Suprapubic skin (tissue), 4 donors: Measurements from ENCODE around the gene SH3TC1. TPM values are rescaled to one million over a fixed set of nuclear protein-coding genes. Genes with fewer than 3 reads are reported as not detected.

Experiments used
- DNase-seq, 2 donors: peaks; one replicate each; pipeline ENCODE4 v3.0.0-alpha.2; 2019; ENCODE audit warnings: low spot score in 2 of 2
- H3K27ac ChIP-seq: fragments of 200-600 bp; sonication (generic); one replicate; pipeline ENCODE4 v1.5.1; 2019
- H3K27me3 ChIP-seq: fragments of 200-600 bp; sonication (generic); one replicate; pipeline ENCODE4 v1.5.1; 2019
- H3K36me3 ChIP-seq: fragments of 200-600 bp; sonication (generic); one replicate; pipeline ENCODE4 v1.5.1; 2019
- H3K4me1 ChIP-seq: fragments of 200-600 bp; sonication (generic); one replicate; pipeline ENCODE4 v1.5.1; 2019
- H3K4me3 ChIP-seq: fragments of 200-600 bp; sonication (generic); one replicate; pipeline ENCODE4 v1.5.1; 2019; ENCODE audit warnings: mild to moderate bottlenecking
- H3K9me3 ChIP-seq: fragments of 200-600 bp; sonication (generic); one replicate; pipeline ENCODE4 v1.5.1; 2019
- EP300 ChIP-seq: sonication (generic); formaldehyde crosslinking; IDR thresholded peaks from one replicate; pipeline ENCODE4 v1.6.1; 2017; ENCODE audit warnings: antibody characterized with exemption
- POLR2A ChIP-seq, 2 donors: fragments of 450-650 bp; IDR thresholded peaks; one replicate each; pipeline ENCODE4 v1.6.1; 2017; ENCODE audit warnings: antibody characterized with exemption in 2 of 2, mild to moderate bottlenecking in 2 of 2, moderate library complexity in 2 of 2
- POLR2AphosphoS5 ChIP-seq, 3 donors: sonication (generic); formaldehyde crosslinking; IDR thresholded peaks; one replicate each; pipeline ENCODE4 v1.6.1; 2017; ENCODE audit warnings: antibody characterized with exemption in 3 of 3
- WGBS: methylation state at CpG from one replicate; pipeline ENCODE4 v1.1.5; 2018; 5-methylcytosine and 5-hydroxymethylcytosine counted together
- total RNA-seq, 4 donors: library from RNA; depleted of rRNA; stranded (reverse); fragments of >200 nt; gene quantifications; one replicate each; pipeline ENCODE4 v1.1.0, GENCODE V29; 2016
- TF ChIP-seq, protein P1 (sequence below), 2 donors: fragments of 200-600 bp in 1 of 2; fragments of 450-650 bp in 1 of 2; sonication (generic) in 1 of 2; IDR thresholded peaks; one replicate each; pipeline ENCODE4 v1.5.1; 2016 to 2019; ENCODE audit warnings: antibody characterized with exemption in 2 of 2, mild to moderate bottlenecking in 1 of 2, moderate library complexity in 1 of 2

The SH3TC1 gene
- total RNA-seq, 4 donors from 2014 or later, result 6.3 to 15.1 (median 9.9) TPM

DNA sequence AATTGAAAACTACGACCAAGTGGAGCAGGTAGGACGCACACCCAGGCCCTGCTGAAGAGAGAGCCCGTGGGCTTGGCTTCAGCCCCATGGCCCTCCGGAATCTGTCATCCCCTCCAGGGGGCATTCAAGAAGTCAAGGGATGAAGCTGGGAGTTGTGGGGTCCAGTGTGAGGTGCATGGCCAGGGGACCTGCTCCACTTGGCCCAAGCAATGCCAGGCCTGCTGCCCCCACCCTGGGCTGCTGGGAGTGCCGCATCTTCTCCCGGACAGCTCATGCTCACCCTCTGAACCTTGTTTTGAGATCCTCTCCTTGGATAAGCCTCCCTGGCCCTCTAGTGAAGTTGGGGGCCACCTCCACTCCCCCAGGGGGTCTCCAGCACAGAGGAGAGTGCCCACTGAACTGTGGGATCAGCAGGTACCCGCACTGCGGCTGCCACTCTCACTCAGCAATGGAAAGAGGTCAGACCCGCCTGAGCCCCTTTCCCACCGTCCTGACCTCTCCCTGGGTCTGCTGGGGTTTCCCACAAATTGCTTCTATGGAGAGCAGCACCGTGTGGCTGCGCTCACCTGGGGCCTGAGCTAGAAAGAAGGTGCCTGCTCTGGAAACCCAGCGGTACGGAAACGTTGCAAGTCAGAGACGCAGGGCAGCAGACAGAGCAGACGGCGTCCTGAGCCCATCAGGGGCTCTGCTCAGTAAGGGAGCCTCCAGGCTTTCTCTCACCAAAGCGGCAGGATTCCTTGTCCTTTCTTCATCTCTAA, 35.5 kb upstream of the SH3TC1 start:
- TF ChIP-seq, protein P1, sequence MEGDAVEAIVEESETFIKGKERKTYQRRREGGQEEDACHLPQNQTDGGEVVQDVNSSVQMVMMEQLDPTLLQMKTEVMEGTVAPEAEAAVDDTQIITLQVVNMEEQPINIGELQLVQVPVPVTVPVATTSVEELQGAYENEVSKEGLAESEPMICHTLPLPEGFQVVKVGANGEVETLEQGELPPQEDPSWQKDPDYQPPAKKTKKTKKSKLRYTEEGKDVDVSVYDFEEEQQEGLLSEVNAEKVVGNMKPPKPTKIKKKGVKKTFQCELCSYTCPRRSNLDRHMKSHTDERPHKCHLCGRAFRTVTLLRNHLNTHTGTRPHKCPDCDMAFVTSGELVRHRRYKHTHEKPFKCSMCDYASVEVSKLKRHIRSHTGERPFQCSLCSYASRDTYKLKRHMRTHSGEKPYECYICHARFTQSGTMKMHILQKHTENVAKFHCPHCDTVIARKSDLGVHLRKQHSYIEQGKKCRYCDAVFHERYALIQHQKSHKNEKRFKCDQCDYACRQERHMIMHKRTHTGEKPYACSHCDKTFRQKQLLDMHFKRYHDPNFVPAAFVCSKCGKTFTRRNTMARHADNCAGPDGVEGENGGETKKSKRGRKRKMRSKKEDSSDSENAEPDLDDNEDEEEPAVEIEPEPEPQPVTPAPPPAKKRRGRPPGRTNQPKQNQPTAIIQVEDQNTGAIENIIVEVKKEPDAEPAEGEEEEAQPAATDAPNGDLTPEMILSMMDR (IDR thresholded peaks at IDR 0.05), result no peak
- TF ChIP-seq EP300, result no peak
- no peak for TF ChIP-seq POLR2A (IDR thresholded peaks at IDR 0.05)
- TF ChIP-seq POLR2AphosphoS5 (IDR thresholded peaks at IDR 0.05), result no peak
- Histone ChIP-seq H3K4me3 (no peak overlapping the region), H3K4me1 (peaks cover 24% of the 10 kb centered on the region), H3K36me3 (no peaks in the 10 kb centered on the region), H3K27ac (no peak overlapping the region), H3K27me3 (no peaks in the 10 kb centered on the region), H3K9me3 (no peaks in the 10 kb centered on the region)
- DNase-seq, result no peak
- 61% methylated on average over 15 of the region's 19 CpGs for WGBS

DNA sequence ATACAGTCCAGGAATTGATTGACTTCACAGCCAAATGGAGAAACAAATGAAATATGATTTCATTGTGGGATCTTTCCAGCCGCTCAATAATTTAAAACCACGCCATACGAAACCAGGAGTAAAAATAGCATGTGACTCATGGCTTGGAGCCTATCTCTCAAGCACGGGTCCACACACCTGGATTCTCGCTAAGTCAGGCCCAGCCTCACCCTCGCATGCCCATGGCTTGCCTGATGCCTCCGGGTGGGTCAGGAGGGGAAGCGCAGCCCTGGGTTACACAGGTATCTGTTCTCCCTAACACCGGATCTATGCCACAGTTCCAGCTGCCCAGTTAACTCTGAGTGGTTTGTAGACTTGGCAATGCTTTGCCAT, 34.9 kb upstream of the SH3TC1 start:
- Histone ChIP-seq H3K27me3 (no peaks in the 10 kb centered on the region), H3K36me3 (no peaks in the 10 kb centered on the region), H3K27ac (no peak overlapping the region), H3K4me3 (no peak overlapping the region), H3K4me1 (peaks cover 23% of the 10 kb centered on the region), H3K9me3 (no peaks in the 10 kb centered on the region)
- WGBS, result 54% methylated on average over 9 of the region's 9 CpGs
- no peak for DNase-seq
- TF ChIP-seq POLR2A (IDR thresholded peaks at IDR 0.05), result no peak
- TF ChIP-seq EP300, result no peak
- TF ChIP-seq, protein P1 (IDR thresholded peaks at IDR 0.05), result no peak
- no peak for TF ChIP-seq POLR2AphosphoS5 (IDR thresholded peaks at IDR 0.05)

DNA sequence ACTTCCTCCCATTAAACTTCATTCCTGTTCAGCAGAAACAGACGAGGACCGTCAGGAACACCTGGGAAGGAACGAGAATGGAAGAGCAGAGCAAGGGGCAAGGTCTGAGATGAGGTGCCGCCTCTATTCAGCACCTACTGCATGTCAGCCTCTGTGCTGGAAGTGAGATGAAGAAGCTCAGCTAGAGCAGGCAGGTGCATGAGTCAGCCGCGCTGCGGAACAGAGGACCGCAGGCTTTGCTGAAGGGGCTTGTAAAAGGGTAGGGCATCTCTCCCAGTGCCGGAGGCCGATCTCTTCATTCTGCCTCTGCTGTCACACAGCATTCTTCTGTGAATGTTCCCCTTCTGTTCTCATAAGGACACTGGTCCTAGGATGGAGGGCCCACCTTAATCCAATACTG, 34.4 kb upstream of the SH3TC1 start:
- Histone ChIP-seq H3K4me1 (peaks cover 18% of the 10 kb centered on the region), H3K36me3 (no peaks in the 10 kb centered on the region)
- WGBS, result 87% methylated on average over 10 of the region's 10 CpGs

DNA sequence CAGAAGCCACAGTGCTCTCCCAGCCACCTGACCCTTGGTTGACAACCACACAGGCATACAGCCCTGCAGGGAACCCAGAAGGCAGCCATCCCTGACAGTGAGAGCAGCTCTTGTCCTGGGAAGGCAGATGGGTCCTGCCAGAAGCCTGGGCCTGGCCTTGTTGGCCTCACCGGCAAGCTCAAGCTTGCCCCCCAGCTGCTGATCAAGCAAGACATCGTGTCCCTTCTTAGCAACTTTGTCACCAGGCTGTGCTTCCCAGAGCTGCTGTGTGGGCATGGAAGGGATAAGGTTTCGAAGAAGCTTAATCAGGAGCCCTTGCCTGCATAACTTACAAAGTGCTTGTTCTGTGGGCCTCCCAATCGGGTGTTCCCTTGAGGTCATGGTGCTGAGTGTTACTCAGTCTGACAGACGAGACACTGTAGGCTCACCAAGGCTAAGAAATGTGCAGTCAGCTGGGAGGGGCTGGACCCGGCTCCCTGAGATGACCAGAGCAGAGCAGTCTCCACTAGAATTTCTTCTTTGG, 33.7 kb upstream of the SH3TC1 start:
- 48% methylated on average over 4 of the region's 6 CpGs for WGBS
- Histone ChIP-seq H3K36me3 (no peaks in the 10 kb centered on the region), H3K4me3 (no peak overlapping the region), H3K27me3 (no peaks in the 10 kb centered on the region), H3K27ac (no peak overlapping the region), H3K4me1 (peaks cover 11% of the 10 kb centered on the region), H3K9me3 (no peaks in the 10 kb centered on the region)
- no peak for DNase-seq
- TF ChIP-seq EP300, result no peak
- no peak for TF ChIP-seq POLR2A (IDR thresholded peaks at IDR 0.05)
- TF ChIP-seq, protein P1 (IDR thresholded peaks at IDR 0.05), result no peak
- no peak for TF ChIP-seq POLR2AphosphoS5 (IDR thresholded peaks at IDR 0.05)

More for the DNA sequence above, 34.4 kb upstream of the SH3TC1 start:
- Histone ChIP-seq H3K27ac (no peak overlapping the region), H3K27me3 (no peaks in the 10 kb centered on the region), H3K4me3 (no peak overlapping the region), H3K9me3 (no peaks in the 10 kb centered on the region)
- no peak for DNase-seq
- no peak for TF ChIP-seq EP300
- no peak for TF ChIP-seq POLR2A (IDR thresholded peaks at IDR 0.05)
- TF ChIP-seq, protein P1 (IDR thresholded peaks at IDR 0.05), result no peak
- TF ChIP-seq POLR2AphosphoS5 (IDR thresholded peaks at IDR 0.05), result no peak

DNA sequence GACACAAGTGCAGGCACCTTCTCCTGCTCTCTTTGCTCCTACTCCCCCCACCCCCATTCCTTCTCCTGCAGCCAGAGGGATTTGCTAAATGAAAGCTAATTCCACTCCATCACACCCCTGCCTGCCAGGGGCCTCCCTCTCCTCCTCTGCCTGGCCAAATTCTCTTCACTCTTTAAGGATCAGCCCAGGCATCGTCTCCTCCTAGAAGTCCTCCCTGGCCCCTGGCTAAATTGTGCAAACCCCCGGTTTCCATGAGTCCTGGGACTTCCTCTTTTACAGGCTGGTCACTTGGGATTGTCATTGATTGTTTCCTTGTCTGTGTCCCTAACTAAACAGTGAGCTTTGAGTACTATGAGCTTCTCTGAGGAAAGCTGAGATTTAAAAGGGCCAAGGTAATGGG, 31.8 kb upstream of the SH3TC1 start:
- no peaks in the 10 kb centered on the region for H3K36me3 ChIP-seq
- no peaks in the 10 kb centered on the region for H3K9me3 ChIP-seq
- no peak for DNase-seq
- 58% methylated on average over 2 of the region's 2 CpGs for WGBS
- peaks cover under 1% of the 10 kb centered on the region for H3K27me3 ChIP-seq
- H3K4me3 ChIP-seq, result no peak overlapping the region
- TF ChIP-seq EP300 (no peak), POLR2A (IDR thresholded peaks at IDR 0.05) (no peak), POLR2AphosphoS5 (IDR thresholded peaks at IDR 0.05) (no peak)
- TF ChIP-seq, protein P1 (IDR thresholded peaks at IDR 0.05), result no peak
- H3K4me1 ChIP-seq, result peaks cover 12% of the 10 kb centered on the region
- H3K27ac ChIP-seq, result no peak overlapping the region
